ENCODE measurements around the gene NTRK3. TPM values are rescaled to one million over a fixed set of nuclear protein-coding genes. Genes with fewer than 3 reads are reported as not detected.

Gene NTRK3
- total and polyA plus RNA-seq, 12 donors: 1.6 to 8.5 (median 3.3) TPM

DNA sequence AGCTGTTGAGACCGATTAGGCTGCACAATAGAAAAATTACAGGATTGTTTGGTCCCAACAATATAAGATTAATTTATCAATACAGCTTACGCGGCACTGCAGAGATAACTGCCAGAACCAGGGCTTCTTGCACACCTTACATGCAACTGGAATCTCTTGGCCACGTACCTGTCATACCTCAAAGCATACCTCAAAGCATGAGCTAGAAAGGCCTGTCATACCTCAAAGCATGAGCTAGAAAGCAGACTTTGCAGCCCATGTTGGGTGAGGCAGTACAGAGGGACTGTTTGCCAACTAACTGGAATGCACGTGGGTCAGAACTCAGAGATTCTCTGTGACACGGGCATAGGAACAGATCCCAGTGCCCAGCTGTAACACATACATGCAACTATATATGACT lies 34.7 kb downstream of the NTRK3 start:
- Histone ChIP-seq H3K9me3 (replicated peaks in 1 of 3) (no peaks in the 10 kb centered on the region), H3K4me1 (replicated peaks in 1 of 2) (no peaks in the 10 kb centered on the region), H3K36me3 (replicated peaks in 1 of 2) (no peaks in the 10 kb centered on the region), H3K4me3 (no peak overlapping the region), H3K27ac (no peak overlapping the region), H3K27me3 (no peaks in the 10 kb centered on the region)
- intact Hi-C loops (cut with DNase I): no loop called here
- no peak for TF ChIP-seq CTCF (IDR thresholded peaks at IDR 0.05)
- TF ChIP-seq POLR2A (IDR thresholded peaks at IDR 0.05): no peak
- DNase-seq: no peak
- WGBS, 4 donors: 66 to 84% (median 77%) methylated on average over 6 of the region's 6 CpGs

- Histone ChIP-seq H3K27ac (no peak overlapping the region), H3K4me3 (no peak overlapping the region), H3K4me1 (replicated peaks in 1 of 2) (no peaks in the 10 kb centered on the region), H3K9me3 (replicated peaks in 1 of 3) (no peaks in the 10 kb centered on the region), H3K27me3 (no peaks in the 10 kb centered on the region), H3K36me3 (replicated peaks in 1 of 2) (no peaks in the 10 kb centered on the region)
- WGBS, 4 donors: 73 to 82% (median 78%) methylated on average over 11 of the region's 11 CpGs
- DNase-seq: no peak
- intact Hi-C loops (cut with DNase I): no loop called here
- TF ChIP-seq CTCF (IDR thresholded peaks at IDR 0.05) (no peak), POLR2A (IDR thresholded peaks at IDR 0.05) (no peak)
Observed at GRCh38 chr15:88220443-88221335, 35.9 kb downstream of the NTRK3 start.

GRCh38 chr15:88219623-88220022 lies 36.9 kb downstream of the NTRK3 start:
- WGBS, 4 donors: 54 to 78% (median 64%) methylated on average over 3 of the region's 3 CpGs

More at GRCh38 chr15:88219623-88220022, 36.9 kb downstream of the NTRK3 start:
- no peak for TF ChIP-seq POLR2A (IDR thresholded peaks at IDR 0.05)
- TF ChIP-seq CTCF (IDR thresholded peaks at IDR 0.05): no peak
- H3K27ac ChIP-seq: no peak overlapping the region
- H3K9me3 ChIP-seq (replicated peaks in 1 of 3): no peaks in the 10 kb centered on the region
- H3K4me3 ChIP-seq: no peak overlapping the region
- H3K27me3 ChIP-seq: no peaks in the 10 kb centered on the region
- H3K36me3 ChIP-seq (replicated peaks in 1 of 2): no peaks in the 10 kb centered on the region
- no peaks in the 10 kb centered on the region for H3K4me1 ChIP-seq (replicated peaks in 1 of 2)
- no peak for DNase-seq
- intact Hi-C loops (cut with DNase I): no loop called here
